Coronary artery (tissue), 2 donors: ENCODE measurements around the gene NBEAL1.
"Not testable (repeated sequence)": the region's sequence is repeated elsewhere in the genome, so short reads cannot be mapped to it uniquely, and the experiment has no call there.

Experiments used
- DNase-seq: peaks from one replicate; pipeline ENCODE4 v3.0.0-alpha.2; 2017; ENCODE audit warnings: low spot score
- H3K27ac ChIP-seq, 2 donors: fragments of 200-600 bp; sonication (generic); one replicate each; pipeline ENCODE4 v1.5.1; 2016 to 2019
- H3K4me3 ChIP-seq: fragments of 200-600 bp; sonication (generic); 2 replicates; pipeline ENCODE4 v1.5.1; 2016; ENCODE audit warnings: mild to moderate bottlenecking, moderate library complexity
- TF ChIP-seq, protein P1 (sequence below): fragments of 200-600 bp; sonication (generic); IDR thresholded peaks from one replicate; pipeline ENCODE4 v1.5.1; 2019; ENCODE audit warnings: antibody characterized with exemption

NBEAL1 gene

DNA sequence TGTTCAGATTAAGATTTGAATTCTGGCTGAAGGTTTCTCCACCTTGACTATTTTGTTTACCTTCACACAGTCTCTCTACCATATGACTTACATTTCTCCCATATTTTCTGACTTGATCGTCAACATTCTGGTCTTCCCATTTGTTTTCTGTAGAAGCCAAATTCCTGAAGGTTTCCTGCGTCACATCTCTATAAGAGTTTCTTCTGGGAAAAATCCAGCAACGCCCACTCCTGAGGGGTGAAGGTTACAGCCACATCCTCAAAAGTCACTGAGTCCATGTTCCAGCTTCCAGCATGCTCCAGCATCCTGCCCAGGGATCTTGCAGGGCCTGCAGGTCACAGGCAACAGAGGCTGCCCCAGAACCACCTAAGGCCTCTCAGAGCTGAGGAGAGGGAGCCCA lies 47.5 kb downstream of the NBEAL1 start:
- TF ChIP-seq, protein P1, sequence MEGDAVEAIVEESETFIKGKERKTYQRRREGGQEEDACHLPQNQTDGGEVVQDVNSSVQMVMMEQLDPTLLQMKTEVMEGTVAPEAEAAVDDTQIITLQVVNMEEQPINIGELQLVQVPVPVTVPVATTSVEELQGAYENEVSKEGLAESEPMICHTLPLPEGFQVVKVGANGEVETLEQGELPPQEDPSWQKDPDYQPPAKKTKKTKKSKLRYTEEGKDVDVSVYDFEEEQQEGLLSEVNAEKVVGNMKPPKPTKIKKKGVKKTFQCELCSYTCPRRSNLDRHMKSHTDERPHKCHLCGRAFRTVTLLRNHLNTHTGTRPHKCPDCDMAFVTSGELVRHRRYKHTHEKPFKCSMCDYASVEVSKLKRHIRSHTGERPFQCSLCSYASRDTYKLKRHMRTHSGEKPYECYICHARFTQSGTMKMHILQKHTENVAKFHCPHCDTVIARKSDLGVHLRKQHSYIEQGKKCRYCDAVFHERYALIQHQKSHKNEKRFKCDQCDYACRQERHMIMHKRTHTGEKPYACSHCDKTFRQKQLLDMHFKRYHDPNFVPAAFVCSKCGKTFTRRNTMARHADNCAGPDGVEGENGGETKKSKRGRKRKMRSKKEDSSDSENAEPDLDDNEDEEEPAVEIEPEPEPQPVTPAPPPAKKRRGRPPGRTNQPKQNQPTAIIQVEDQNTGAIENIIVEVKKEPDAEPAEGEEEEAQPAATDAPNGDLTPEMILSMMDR, result no peak

DNA sequence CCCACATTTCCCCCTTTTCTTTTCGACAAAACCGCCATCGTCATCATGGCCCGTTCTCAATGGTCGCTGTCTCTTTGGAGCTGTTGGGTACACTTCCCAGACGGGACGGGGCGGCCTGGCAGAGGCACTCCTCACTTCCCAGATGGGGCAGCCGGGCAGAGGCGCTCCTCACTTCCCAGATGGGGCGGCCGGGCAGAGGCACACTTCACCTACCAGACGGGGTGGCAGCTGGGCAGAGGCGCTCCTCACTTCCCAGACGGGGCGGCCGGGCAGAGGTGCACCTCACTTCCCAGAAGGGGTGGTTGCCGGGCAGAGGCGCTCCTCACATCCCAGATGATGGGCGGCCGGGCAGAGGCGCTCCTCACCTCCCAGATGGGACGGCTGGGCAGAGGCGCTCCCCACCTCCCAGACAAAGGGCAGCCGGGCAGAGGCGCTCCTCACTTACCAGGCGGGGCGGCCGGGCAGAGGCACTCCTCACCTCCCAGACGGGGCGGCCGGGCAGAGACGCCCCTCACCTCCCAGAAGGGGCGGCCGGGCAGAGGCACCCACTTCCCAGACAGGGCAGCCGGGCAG lies 51.9 kb downstream of the NBEAL1 start:
- H3K27ac ChIP-seq, H3K4me3 ChIP-seq, DNase-seq: not testable (repeated sequence)

More for the DNA sequence above, 47.5 kb downstream of the NBEAL1 start:
- H3K27ac ChIP-seq, result no peak overlapping the region
- no peak overlapping the region for H3K4me3 ChIP-seq
- no peak for DNase-seq

DNA sequence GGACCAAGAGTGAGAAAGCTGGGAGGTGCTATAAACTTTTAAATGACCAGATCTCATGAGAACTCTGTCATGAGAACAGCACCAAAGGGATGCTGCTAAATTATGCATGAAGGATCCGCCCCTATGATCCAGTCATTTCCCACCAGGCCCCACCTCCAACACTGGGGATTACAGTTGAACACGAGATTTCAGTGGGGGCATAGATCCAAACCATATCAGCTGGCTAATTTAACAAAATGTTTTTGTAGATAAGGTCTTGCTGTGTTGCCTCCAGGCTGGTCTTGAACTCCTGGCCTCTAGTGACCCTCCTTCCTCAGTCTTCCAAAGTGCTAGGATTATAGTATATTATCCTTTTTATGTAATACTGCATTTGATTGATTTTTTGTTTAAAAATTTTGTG lies 56.0 kb downstream of the NBEAL1 start:
- no peak overlapping the region for H3K4me3 ChIP-seq
- no peak overlapping the region for H3K27ac ChIP-seq
- DNase-seq, result no peak
- TF ChIP-seq, protein P1, result no peak

DNA sequence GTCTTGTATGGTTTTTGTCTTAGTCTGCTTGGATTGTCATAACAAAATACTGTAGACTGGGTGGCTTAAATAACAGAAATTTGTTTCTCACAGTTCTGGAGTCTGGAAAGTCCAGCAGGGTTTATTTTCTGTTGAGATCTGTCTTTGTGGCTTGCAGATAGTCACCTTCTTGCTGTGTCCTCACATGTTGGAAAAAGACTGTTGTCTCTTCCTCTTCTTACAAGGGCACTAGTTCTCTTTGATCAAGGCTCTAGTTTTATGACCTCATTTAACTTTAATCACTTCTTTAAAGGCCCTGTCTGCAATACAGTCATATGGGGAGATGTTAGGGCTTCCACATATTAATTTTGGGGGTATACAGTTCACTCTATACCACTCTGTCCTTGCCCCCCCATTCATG lies 56.5 kb downstream of the NBEAL1 start:
- no peak overlapping the region for H3K4me3 ChIP-seq
- no peak for DNase-seq

DNA sequence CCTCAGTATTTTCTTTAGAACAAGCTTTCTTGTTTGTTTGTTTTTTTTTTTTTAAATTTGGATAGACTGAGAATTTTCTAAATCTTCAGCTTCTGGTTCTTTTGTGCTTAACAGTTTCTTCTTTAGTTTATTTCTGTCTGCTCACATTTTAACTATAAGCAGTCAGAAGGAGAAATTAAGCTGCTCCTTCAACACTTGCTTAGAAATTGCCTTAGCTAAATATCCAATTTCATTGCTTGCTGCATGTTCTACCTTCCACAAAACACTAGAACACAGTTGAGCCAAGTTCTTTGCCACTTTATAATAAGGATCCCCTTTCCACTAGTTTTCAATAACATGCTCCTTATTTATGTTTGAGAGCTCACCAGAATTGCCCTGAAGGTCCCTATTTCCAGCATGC lies 57.7 kb downstream of the NBEAL1 start:
- Histone ChIP-seq H3K4me3 (no peak overlapping the region), H3K27ac (no peak overlapping the region)
- TF ChIP-seq, protein P1, result no peak
- DNase-seq, result no peak

More for the DNA sequence above, 56.5 kb downstream of the NBEAL1 start:
- no peak overlapping the region for H3K27ac ChIP-seq
- TF ChIP-seq, protein P1, result no peak

DNA sequence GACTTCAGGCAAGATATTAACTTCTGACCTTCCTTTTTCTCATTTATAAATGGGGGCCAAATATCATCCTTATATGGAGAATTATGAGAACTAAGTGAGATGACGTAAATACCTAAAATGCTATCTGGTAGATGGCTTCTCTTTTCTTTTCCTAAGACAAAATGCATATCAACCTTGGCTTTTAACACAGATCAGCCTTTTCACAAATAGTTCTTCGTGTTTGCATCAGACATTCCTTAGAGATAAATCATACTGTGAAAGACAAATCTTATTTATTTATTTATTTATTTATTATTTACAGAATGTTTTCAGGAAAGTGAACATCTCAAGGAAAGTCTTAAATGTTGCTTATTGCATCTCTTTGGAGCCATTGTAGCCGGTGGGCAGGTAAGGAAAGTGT lies 62.8 kb downstream of the NBEAL1 start:
- Histone ChIP-seq H3K4me3 (no peak overlapping the region), H3K27ac (no peak overlapping the region)
- TF ChIP-seq, protein P1, result no peak
- DNase-seq, result no peak

DNA sequence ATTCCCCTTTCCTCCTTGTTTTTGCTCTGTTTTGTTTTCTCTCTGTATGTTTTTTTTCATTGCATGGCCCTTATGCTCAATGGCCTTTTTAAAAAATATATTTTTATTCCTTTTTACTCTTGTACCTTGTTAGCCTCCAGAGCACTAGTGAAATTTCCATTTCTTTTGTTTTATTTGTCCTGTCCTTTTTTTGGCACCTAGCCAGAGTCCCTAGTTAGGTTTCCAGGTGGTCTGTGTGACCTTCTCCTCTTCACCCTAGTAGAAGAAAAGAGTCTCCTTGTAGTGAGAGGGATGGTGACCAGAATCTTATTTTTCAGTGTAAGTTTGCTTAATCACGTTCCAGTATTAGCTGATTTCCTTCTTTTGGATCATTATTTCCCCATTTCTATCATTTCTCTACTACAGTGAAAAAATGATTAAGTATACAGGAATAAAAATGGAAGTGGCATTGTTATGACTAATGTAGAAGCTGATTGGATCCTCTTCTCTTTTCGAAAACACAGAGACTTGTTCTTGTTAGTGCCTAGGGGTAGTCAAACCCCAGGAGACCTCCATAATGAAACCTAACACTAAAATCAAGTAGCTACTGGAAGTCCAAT lies 65.9 kb downstream of the NBEAL1 start:
- H3K4me3 ChIP-seq, result no peak overlapping the region
- TF ChIP-seq, protein P1, result no peak
- DNase-seq, result no peak
- H3K27ac ChIP-seq, result no peak overlapping the region
